Measurements from ENCODE around the gene PRUNE2. TPM values are rescaled to one million over a fixed set of nuclear protein-coding genes. Genes with fewer than 3 reads are reported as not detected.

PRUNE2 gene
- total and polyA plus RNA-seq, 2 of the 8 experiments (the other 6 are each of a cell fraction or from before 2014, with no cell fraction given), result 5.5 to 13.3 TPM

GRCh38 chr9:76688471-76689238 is 217.3 kb downstream of the PRUNE2 start:
- Histone ChIP-seq H3K79me1 (ENCODE audit: low read depth, low read length) (no peaks in the 10 kb centered on the region), H3K79me2 (ENCODE audit: control insufficient read depth in 1 of 2, insufficient read depth in 2 of 2, low read length in 2 of 2) (no peaks in the 10 kb centered on the region), H3K4me3 (ENCODE audit: extremely low read depth in 1 of 4, insufficient read depth in 2 of 4, low read depth in 3 of 4, low read length in 4 of 4) (no peak overlapping the region), H3K14ac (ENCODE audit: insufficient read length) (no peak overlapping the region), H3K36me3 (ENCODE audit: control insufficient read depth in 2 of 4, insufficient read depth in 4 of 4, low read length in 3 of 4) (no peaks in the 10 kb centered on the region), H4K20me1 (replicated peaks in 1 of 2; ENCODE audit: control insufficient read depth in 1 of 2, insufficient read depth in 2 of 2, low read length in 2 of 2) (no peaks in the 10 kb centered on the region), H3K9me3 (ENCODE audit: insufficient read depth in 2 of 2, low read depth in 1 of 2, low read length in 1 of 2) (no peaks in the 10 kb centered on the region), H3K4ac (replicated peaks; ENCODE audit: insufficient read length, low read depth, low read length) (no peak overlapping the region), H3K23me2 (ENCODE audit: low read depth, low read length) (no peaks in the 10 kb centered on the region), H3K9ac (replicated peaks in 1 of 4; ENCODE audit: extremely low read depth in 1 of 4, low read depth in 3 of 4, low read length in 3 of 4) (no peak overlapping the region), H3K23ac (ENCODE audit: insufficient read length) (no peak overlapping the region), H2AFZ (ENCODE audit: low read length) (no peak overlapping the region), H3K18ac (ENCODE audit: extremely low read depth, low read length) (no peak overlapping the region), H3K56ac (replicated peaks; ENCODE audit: insufficient read length, low read depth, low read length) (no peak overlapping the region), H4K8ac (ENCODE audit: extremely low read depth, insufficient read depth, low read length) (no peak overlapping the region), H2BK20ac (ENCODE audit: low read length) (no peak overlapping the region), H3K4me2 (ENCODE audit: insufficient read depth in 1 of 2, low read depth in 2 of 2, low read length in 2 of 2) (no peak overlapping the region), H2BK15ac (ENCODE audit: low read length) (no peak overlapping the region), H4K91ac (replicated peaks; ENCODE audit: insufficient read length, low read length) (no peak overlapping the region), H3K27ac (ENCODE audit: low read depth, low read length) (no peak overlapping the region), H2BK5ac (ENCODE audit: low read depth, low read length) (no peak overlapping the region), H2BK12ac (ENCODE audit: low read depth, low read length) (no peak overlapping the region), H2AK5ac (ENCODE audit: low read depth, low read length) (no peak overlapping the region), H3K27me3 (replicated peaks in 1 of 4; ENCODE audit: control insufficient read depth in 3 of 4, extremely low read depth in 1 of 4, insufficient read depth in 3 of 4, low read length in 3 of 4) (peaks cover 0 to 15% (median 8%) of the 10 kb centered on the region in 4 experiments; a peak in 4 of 7 replicates), H3K4me1 (replicated peaks in 1 of 4; ENCODE audit: control insufficient read depth in 3 of 4, insufficient read depth in 4 of 4, low read length in 3 of 4) (peaks cover 3 to 10% (median 7%) of the 10 kb centered on the region in 4 experiments; a peak in 6 of 7 replicates), H2BK120ac (replicated peaks; ENCODE audit: low read depth, low read length) (no peak overlapping the region), H4K5ac (ENCODE audit: insufficient read length, low read depth, low read length) (no peak overlapping the region)
- TF ChIP-seq USF2 (IDR thresholded peaks at IDR 0.05; ENCODE audit: low read length) (no peak), TBP (IDR thresholded peaks at IDR 0.05; ENCODE audit: low read depth, low read length) (no peak), EP300 (IDR thresholded peaks at IDR 0.05; ENCODE audit: borderline replicate concordance in 1 of 2, low read depth in 2 of 2, low read length in 2 of 2) (no peak), RNF2 (IDR thresholded peaks at IDR 0.05; ENCODE audit: borderline replicate concordance, low read depth, low read length, missing control alignments, poor library complexity, severe bottlenecking) (no peak), CEBPB (IDR thresholded peaks at IDR 0.05; ENCODE audit: low read depth, low read length) (no peak), CHD1 (IDR thresholded peaks at IDR 0.05; ENCODE audit: low read depth, low read length) (no peak), CTCF (IDR thresholded peaks at IDR 0.05; ENCODE audit: control extremely low read depth in 1 of 3, insufficient read depth in 1 of 3, low read depth in 1 of 3, low read length in 3 of 3) (no peak)
- FAIRE-seq (no peak), DNase-seq (ENCODE audit: low read depth in 1 of 2, low spot score in 2 of 2) (no peak)
- ChIA-PET CTCF (ENCODE audit: partially characterized antibody) (interaction anchor here (1.2 to 5.2 kb wide), 2 partner anchors 10 to 16 kb away, joined by 3 to 40 read pairs; no protein-coding TSS in a partner anchor), POLR2A (ENCODE audit: partially characterized antibody) (no interaction called here)
- 79% methylated on average over 3 of the region's 3 CpGs; no CpG with 5 or more reads in 1 of the 2 experiments for WGBS, 2 experiments (ENCODE audit: extremely low coverage in 1 of 2, insufficient coverage in 1 of 2, insufficient read length in 1 of 2, insufficient replicate concordance in 2 of 2, low coverage in 1 of 2, low lambda C conversion rate in 2 of 2, missing lambda C conversion rate in 1 of 2)

All from H1 (cell line).